ENCODE measurements around the gene CEP170B.

CEP170B gene

GRCh38 chr14:104868060-104868740 is 3.1 kb downstream of the CEP170B start:
- no peak for DNase-seq (ENCODE audit: low read depth, low spot score)

GRCh38 chr14:104868811-104869572 is 3.9 kb downstream of the CEP170B start:
- DNase-seq (ENCODE audit: low read depth, low spot score): no peak

GRCh38 chr14:104869669-104870367 is 4.8 kb downstream of the CEP170B start:
- DNase-seq (ENCODE audit: low read depth, low spot score): no peak

DNA sequence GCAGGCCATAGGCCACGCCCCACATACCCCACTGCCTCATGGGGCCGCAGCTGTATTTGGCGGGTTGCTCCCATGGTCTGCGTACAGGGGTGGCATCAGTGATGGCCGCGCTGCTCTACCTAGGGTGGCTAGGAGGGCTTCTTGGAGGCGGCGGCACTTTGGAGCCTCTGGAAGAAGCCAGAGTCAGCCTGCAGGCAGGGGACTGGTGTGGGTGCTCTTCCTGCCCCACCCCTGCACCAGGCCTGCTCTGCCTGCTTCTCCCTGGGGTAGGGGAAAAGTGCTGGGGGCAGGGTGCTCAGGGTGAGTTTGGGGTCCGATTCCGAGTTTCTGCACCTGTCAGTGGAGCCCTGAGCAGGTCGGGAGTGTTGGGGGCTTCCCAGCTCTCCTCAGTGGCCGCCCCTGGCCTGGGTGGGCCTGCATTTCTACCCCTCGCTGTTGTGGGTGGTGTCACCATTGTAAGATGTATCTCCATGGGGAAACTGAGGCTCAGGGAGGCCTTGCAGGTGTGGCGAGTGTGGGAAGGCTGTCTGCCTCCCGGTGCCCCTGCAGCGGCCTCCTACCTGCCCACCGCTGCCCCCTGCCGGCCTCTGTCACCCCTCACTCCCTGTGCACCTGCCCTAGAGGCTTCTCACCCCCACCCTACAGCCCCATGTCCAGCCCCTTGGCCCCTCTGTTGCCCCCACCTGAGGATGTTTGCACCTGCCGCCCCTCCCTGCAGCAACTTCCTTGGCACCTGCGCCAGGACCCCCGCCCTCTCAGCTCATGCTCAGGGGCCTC is 5.5 kb downstream of the CEP170B start:
- DNase-seq (ENCODE audit: low read depth, low spot score): no peak

DNA sequence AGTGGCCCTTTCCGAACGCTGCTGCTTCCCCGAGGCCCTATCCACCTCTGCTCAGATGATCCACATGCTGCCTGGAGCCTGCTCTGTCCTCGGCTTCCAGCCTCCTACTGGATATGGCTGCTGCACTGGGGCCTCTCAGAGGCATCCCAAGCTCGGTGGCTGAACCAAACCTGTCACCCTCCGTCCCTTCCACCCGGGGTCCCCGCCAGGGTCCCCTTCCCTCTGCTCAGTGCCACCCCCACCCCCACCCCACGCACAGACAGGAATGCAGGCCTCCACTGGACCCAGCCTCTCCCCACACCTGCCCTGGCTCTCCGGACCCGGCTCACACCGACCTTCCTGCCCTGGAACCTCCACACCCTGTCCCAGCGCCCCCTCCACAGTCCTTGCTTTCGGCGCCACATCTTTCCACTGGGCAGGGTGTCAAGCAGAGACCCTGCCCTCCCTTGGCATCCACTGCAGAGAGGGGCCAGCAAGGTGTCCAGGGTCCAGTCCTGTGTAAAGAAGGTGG is 6.1 kb downstream of the CEP170B start:
- DNase-seq (ENCODE audit: low read depth, low spot score): no peak

DNA sequence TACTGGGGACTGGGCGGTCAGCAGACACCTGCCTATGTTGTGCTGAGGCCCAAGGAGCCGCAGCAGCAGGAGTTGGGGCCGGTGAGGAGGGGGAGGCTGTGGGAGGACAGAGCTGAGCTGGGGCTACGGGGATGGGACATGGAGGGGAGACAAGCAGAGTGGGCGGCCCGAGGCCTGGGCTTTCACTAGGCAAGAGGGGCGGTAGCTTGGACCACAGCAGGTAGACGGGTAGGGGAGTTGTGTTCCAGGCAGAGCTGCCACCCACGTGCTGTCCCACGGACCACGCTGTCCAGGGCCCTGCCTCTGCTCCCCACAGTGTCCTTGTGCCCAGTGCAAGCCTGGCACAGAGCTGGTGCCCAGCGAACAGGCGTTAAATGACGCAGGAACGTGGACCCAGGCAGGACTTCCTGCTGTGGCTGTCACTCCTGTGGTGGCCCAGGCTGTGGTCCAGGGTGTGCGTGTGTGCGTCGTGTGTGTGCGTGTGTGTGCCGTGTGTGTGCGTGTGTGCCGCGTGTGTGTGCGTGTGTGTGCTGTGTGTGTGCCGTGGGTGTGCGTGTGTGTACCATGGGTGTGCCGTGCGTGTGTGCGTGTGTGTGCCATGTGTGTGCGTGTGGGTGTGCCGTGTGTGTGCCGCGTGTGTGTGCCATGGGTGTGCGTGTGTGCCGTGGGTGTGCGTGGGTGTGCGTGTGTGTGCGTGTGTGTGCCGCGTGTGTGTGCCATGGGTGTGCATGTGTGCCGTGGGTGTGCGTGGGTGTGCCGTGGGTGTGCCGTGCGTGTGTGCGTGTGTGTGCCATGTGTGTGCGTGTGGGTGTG is 6.8 kb downstream of the CEP170B start:
- no peak for DNase-seq (ENCODE audit: low read depth, low spot score)

GRCh38 chr14:104872469-104873341 is 7.6 kb downstream of the CEP170B start:
- DNase-seq (ENCODE audit: low read depth, low spot score): no peak

DNA sequence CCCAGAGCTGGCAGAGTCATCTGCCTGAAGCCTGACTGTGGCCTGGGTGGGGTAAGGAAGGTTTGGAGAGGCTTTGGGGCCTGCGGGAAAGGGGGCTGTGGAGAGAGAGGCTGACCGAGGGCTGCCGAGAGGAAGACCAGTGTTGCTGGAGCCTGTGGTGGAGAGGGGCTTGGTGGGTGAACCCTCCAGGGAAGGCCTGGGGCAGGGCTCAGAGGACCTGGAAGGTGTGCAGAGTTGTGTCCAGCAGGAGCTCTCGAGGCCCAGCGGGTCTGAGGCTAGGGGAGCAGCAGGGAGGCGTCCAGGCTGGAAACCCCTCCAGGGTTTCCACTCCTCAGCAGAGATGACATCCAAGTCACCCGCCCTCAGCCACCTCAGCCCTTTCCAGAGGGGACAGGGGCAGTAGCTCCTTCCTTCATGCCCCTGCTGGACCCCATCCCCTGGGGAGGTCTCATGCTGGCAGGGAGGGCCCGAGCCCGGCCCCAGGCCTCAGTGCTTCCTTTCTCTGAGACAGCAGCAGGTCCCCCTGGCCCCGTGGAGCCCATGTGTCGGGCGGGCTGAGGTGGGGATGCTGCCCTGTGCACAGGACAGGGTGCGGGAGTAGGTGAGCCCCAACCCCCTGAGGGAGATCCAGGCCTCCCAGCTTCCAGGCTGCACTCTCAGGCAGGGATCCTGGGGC is 8.4 kb downstream of the CEP170B start:
- no peak for DNase-seq (ENCODE audit: low read depth, low spot score)

- DNase-seq (ENCODE audit: low read depth, low spot score): no peak
Observed at GRCh38 chr14:104874110-104874531, 9.1 kb downstream of the CEP170B start.

GRCh38 chr14:104874571-104875411 is 9.7 kb downstream of the CEP170B start:
- DNase-seq (ENCODE audit: low read depth, low spot score): no peak

- no peak for DNase-seq (ENCODE audit: low read depth, low spot score)
Observed at GRCh38 chr14:104875412-104875751, 10.3 kb downstream of the CEP170B start.

DNA sequence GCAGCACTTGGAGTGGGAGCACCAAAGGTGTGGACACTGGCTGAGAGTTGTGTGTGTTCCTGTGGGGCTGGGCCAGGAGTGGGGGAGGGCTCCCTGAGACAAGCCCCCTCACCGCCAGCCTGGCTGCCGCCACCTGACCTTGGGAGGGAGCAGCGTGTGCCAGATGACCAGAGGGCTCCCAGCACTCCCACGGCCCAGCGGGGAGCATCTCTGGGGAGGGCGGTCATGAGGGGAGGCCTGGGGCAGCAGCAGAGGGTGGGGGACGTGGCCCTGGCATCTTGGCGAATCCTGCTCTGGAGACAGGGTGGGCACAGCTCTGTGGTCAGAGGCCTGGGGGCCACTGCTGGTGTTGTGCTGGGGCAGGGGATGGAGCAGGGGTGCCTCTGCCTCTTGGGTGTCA is 10.7 kb downstream of the CEP170B start:
- DNase-seq (ENCODE audit: low read depth, low spot score): no peak

DNA sequence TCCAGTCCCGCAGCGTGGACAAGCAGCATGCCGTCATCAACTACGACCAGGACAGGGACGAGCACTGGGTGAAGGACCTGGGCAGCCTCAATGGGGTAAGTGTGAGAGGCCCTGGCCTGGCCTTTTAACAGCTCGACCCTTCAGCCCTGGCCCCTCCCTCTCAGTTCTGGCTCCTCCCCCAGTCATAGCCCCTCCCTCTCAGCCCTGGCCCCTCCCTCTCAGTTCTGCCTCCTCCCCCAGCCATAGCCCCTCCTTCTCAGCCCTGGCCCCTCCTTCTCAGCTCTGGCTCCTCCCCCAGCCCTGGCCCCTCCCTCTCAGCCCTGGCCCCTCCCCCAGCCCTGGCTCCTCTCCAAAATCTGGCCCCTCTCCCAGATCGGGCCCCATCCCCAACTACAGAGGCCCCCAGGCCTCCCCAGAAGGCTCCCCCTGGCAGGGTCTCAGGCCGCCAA is 11.2 kb downstream of the CEP170B start:
- DNase-seq (ENCODE audit: low read depth, low spot score): no peak

- DNase-seq (ENCODE audit: low read depth, low spot score): no peak
Observed at GRCh38 chr14:104877066-104877805, 12.2 kb downstream of the CEP170B start.

DNA sequence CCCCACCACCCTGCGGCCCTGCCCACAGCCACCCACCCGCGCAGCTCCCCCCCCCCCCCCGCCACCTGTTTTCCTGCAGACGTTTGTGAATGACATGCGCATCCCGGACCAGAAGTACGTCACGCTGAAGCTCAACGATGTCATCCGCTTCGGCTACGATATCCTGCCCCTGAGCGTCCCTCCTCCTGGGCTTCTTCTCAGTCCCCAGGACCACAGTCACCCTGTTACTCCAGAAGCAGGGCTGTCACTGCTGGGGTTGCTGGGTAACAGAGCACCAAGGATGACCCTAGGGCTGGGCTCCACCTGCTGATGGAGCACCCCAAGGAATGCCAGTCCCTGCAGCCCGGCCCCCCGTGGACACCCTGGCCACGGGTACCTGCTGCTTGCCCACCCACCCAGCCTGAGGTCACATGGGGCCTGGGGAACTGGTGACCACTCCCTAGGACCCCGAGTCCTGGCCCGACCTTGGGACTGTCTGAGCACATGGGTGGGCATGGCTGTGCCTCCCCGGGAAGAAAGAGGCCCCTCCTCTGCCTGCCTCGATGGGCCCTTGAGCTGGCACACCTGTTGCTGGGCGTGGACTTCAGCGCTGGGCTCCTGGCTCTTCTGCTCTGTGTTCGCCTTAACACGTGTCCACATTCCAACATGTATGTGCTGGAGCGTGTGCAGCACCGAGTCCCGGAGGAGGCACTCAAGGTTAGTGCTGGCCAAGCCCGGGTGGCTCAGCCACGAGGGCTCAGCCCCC is 12.9 kb downstream of the CEP170B start:
- DNase-seq (ENCODE audit: low read depth, low spot score): no peak

GRCh38 chr14:104878582-104878981 is 13.5 kb downstream of the CEP170B start:
- no peak for DNase-seq (ENCODE audit: low read depth, low spot score)
